Tibial nerve (tissue), 4 donors: Measurements from ENCODE around the gene TMEM151B. TPM values are rescaled to one million over a fixed set of nuclear protein-coding genes. Genes with fewer than 3 reads are reported as not detected.

ENCODE experiments used
- DNase-seq, 2 donors: peaks; one replicate each; pipeline ENCODE4 v3.0.0-alpha.2; 2019; ENCODE audit warnings: low spot score in 2 of 2
- H3K27ac ChIP-seq, 4 donors: fragments of 200-600 bp; sonication (generic) in 3 of 4; one replicate each; pipeline ENCODE4 v1.5.1; 2017 to 2019; ENCODE audit warnings: mild to moderate bottlenecking in 1 of 4
- H3K27me3 ChIP-seq, 2 donors: fragments of 200-600 bp; sonication (generic) in 1 of 2; one replicate each; pipeline versions ENCODE4 v1.5.1 to v1.6.0; 2017 to 2019
- H3K36me3 ChIP-seq, 3 donors: fragments of 200-600 bp; sonication (generic); one replicate each; pipeline ENCODE4 v1.5.1; 2018 to 2019
- H3K4me1 ChIP-seq, 4 donors: fragments of 200-600 bp; sonication (generic) in 3 of 4; one replicate each; pipeline ENCODE4 v1.5.1; 2017 to 2019
- H3K4me3 ChIP-seq, 4 donors: fragments of 200-600 bp; sonication (generic) in 3 of 4; one replicate each; pipeline ENCODE4 v1.5.1; 2017 to 2019; ENCODE audit warnings: mild to moderate bottlenecking in 1 of 4, moderate library complexity in 1 of 4
- H3K9me3 ChIP-seq, 4 donors: fragments of 200-600 bp; sonication (generic) in 3 of 4; one replicate each; pipeline ENCODE4 v1.5.1; 2017 to 2019
- EP300 ChIP-seq, 2 donors: sonication (generic); formaldehyde crosslinking; IDR thresholded peaks; one replicate each; pipeline ENCODE4 v1.6.1; 2017; ENCODE audit warnings: antibody characterized with exemption in 2 of 2, mild to moderate bottlenecking in 1 of 2
- POLR2A ChIP-seq, 2 donors: fragments of 450-650 bp; IDR thresholded peaks; one replicate each; pipeline ENCODE4 v1.6.1; 2017; ENCODE audit warnings: antibody characterized with exemption in 2 of 2, mild to moderate bottlenecking in 2 of 2, moderate library complexity in 2 of 2
- whole genome bisulfite sequencing, 2 donors: methylation state at CpG; one replicate each; pipeline ENCODE4 v1.1.5; 2018; 5-methylcytosine and 5-hydroxymethylcytosine counted together
- total RNA-seq, 4 donors: library from RNA; depleted of rRNA; stranded (reverse); fragments of >200 nt; gene quantifications; one replicate each; pipeline ENCODE4 v1.1.0, GENCODE V29; 2016
- TF ChIP-seq, protein P1 (sequence below), 5 experiments: fragments of 200-600 bp in 3 of 5; fragments of 450-650 bp in 2 of 5; sonication (generic) in 3 of 5; IDR thresholded peaks; one replicate each; pipeline ENCODE4 v1.5.1; 2016 to 2019; ENCODE audit warnings: antibody characterized with exemption in 5 of 5, mild to moderate bottlenecking in 3 of 5, moderate library complexity in 2 of 5

TMEM151B gene
- total RNA-seq, 4 donors from 2014 or later, result 0.42 TPM; not detected in 3

DNA sequence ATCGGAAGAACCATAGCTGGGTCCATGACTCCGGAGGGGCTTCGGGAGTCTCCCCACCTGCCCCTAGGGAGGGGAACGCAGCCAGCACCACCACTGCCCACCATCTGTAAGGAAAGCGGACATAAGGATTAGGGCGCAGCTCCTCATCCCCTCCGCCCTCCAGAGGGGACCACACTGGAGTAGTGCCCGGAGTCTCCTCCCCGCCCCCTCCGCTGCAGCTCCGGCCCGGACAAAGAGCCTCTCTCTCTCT is 13.6 kb upstream of the TMEM151B start:
- Histone ChIP-seq H3K9me3 (no peaks in the 10 kb centered on the region), H3K27me3 (no peaks in the 10 kb centered on the region), H3K4me1 (peaks cover 0 to 58% (median 15%) of the 10 kb centered on the region in 4 donors), H3K36me3 (peaks cover 0 to 62% (median 24%) of the 10 kb centered on the region in 3 donors), H3K4me3 (peak overlapping the region; percentile 62 to 98 (median 82)), H3K27ac (peak overlapping the region; percentile 88 to 99 (median 93))
- TF ChIP-seq POLR2A (IDR thresholded peaks at IDR 0.05), result no peak
- TF ChIP-seq, protein P1, sequence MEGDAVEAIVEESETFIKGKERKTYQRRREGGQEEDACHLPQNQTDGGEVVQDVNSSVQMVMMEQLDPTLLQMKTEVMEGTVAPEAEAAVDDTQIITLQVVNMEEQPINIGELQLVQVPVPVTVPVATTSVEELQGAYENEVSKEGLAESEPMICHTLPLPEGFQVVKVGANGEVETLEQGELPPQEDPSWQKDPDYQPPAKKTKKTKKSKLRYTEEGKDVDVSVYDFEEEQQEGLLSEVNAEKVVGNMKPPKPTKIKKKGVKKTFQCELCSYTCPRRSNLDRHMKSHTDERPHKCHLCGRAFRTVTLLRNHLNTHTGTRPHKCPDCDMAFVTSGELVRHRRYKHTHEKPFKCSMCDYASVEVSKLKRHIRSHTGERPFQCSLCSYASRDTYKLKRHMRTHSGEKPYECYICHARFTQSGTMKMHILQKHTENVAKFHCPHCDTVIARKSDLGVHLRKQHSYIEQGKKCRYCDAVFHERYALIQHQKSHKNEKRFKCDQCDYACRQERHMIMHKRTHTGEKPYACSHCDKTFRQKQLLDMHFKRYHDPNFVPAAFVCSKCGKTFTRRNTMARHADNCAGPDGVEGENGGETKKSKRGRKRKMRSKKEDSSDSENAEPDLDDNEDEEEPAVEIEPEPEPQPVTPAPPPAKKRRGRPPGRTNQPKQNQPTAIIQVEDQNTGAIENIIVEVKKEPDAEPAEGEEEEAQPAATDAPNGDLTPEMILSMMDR (IDR thresholded peaks at IDR 0.05), result no peak
- no peak for DNase-seq
- WGBS, 2 donors, result 1 to 2% methylated on average over 6 to 11 of the region's 12 CpGs

DNA sequence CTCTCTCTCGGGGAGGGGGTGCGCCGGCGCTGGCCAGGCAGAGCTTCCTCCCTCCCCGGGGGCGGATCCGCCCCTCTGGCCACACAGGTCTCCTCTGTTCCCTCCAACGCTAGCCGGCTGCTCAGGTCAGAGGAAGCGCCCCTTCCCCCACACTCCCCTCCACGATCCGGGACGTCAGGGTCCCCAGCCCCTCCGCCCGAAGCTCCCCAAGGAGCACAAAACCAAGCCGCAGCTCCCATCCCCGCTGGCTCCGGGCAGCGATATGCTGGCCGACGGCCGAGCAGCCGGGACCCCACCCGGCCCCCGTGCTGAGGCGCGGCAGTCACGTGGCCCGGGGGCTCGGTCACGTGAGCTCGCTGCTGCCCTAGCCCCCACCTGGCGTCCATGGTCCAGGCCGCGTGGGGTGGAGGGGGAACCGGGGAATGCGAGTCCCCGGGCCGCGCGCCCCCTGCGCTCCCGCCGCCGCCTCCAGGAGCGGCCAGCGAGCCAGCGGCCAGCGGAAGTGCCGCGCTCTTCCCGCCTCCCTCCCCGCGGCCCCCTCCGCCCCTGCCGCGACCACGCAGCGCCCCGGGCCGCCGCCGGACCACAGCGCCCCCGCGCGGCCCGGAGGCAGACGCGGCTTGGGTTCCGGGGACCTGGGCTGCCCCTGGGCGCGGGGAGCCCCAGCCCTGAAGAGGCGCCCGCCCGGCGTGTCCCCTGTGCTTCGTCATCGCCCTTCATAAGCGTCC is 13.1 kb upstream of the TMEM151B start, which contains the start of gene SLC35B2:
Gene SLC35B2 (minus strand): TSS at position 504 of the 728 bp plus-strand sequence. CDS start 118 bp downstream, at position 386.
- TF ChIP-seq POLR2A (IDR thresholded peaks at IDR 0.05) (peak; percentile 56 to 74), EP300 (IDR thresholded peaks at IDR 0.05) (peak; percentile 24 to 78)
- TF ChIP-seq, protein P1 (IDR thresholded peaks at IDR 0.05), result peak; percentile 81 to 95 (median 93)
- peak; percentile 42 to 54 for DNase-seq
- Histone ChIP-seq H3K4me1 (peaks cover 0 to 63% (median 18%) of the 10 kb centered on the region in 4 donors), H3K36me3 (peaks cover 0 to 57% (median 19%) of the 10 kb centered on the region in 3 donors), H3K27ac (peak within 1 kb of the TSS; percentile 88 to 99 (median 93)), H3K4me3 (peak within 1 kb of the TSS; percentile 62 to 98 (median 82)), H3K27me3 (no peaks in the 10 kb centered on the region), H3K9me3 (no peaks in the 10 kb centered on the region)
- WGBS, 2 donors, result 0 to 2% methylated on average over 10 to 67 of the region's 80 CpGs

DNA sequence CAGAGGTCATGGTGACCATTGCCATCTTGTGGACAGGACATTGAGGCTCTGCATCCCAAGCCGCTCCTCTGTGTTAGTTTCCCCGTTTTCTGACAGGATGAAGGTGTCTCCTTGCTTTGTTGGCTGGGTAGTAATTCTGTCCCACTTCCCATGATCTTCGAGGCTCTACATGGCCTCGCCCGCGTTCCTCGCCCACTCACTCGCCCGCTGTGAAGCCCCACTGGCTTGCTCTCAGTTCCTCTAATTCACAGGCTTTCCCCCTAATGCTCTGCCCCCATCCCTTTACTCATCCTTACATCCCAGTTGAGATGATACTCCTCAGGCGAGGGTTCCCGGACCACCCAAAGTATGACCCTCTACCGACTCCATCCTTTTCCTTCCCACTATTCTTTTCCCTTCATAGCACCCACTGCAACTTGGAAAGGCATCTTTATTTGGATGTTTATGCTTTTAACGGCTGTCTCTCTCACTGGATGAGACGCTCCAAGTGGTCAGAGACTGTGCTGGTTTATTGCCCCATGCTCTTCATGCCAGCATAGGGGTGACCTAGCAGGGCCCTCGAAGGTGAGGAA is 12.4 kb upstream of the TMEM151B start:
- Histone ChIP-seq H3K36me3 (peaks cover 0 to 51% (median 12%) of the 10 kb centered on the region in 3 donors), H3K9me3 (no peaks in the 10 kb centered on the region), H3K4me3 (peak overlapping the region; percentile 62 to 98 (median 82)), H3K27ac (peak overlapping the region; percentile 88 to 99 (median 93)), H3K27me3 (no peaks in the 10 kb centered on the region), H3K4me1 (peaks cover 0 to 64% (median 25%) of the 10 kb centered on the region in 4 donors)
- DNase-seq, result no peak
- WGBS, 2 donors, result 14 to 22% methylated on average over 15 of the region's 15 CpGs
- TF ChIP-seq EP300 (IDR thresholded peaks at IDR 0.05), result no peak
- no peak for TF ChIP-seq POLR2A (IDR thresholded peaks at IDR 0.05)
- TF ChIP-seq, protein P1 (IDR thresholded peaks at IDR 0.05), result peak in 1 of 5 experiments; percentile 37

DNA sequence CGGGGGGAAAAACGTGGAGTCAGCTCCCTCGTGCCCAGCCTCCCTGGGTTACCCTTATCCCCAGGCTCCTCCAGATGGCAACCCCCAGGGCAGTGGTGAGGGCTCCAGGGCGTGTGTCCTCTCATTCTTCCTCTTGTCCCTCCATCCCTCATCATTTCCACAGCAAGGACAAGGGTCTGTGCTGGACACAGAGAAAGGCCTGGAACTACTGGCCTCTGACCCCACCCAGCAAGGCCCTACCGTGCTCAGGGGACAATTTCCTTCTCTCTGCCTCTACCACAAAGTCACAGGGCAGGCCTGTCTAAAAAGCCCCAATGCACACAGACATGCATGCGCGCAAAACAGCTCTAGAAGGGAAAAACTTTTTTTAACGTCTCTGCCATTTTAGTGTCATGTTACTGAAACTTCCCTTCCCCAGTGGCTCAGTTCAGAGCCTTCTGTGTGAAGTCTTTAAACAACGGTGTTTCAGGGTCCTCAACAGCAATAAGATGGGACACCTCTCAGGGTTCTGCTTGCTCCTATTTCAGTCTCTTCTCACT is 11.9 kb upstream of the TMEM151B start:
- TF ChIP-seq, protein P1 (IDR thresholded peaks at IDR 0.05), result no peak
- TF ChIP-seq POLR2A (IDR thresholded peaks at IDR 0.05) (no peak), EP300 (IDR thresholded peaks at IDR 0.05) (no peak)
- H3K27ac ChIP-seq, result peak overlapping the region; percentile 88 to 99 (median 93)
- no peaks in the 10 kb centered on the region for H3K9me3 ChIP-seq
- H3K4me1 ChIP-seq, result peaks cover 0 to 64% (median 30%) of the 10 kb centered on the region in 4 donors
- no peak overlapping the region for H3K4me3 ChIP-seq
- 67 to 70% methylated on average over 9 of the region's 9 CpGs for WGBS, 2 donors
- no peaks in the 10 kb centered on the region for H3K27me3 ChIP-seq
- H3K36me3 ChIP-seq, result peaks cover 0 to 45% (median 7%) of the 10 kb centered on the region in 3 donors
- no peak for DNase-seq

DNA sequence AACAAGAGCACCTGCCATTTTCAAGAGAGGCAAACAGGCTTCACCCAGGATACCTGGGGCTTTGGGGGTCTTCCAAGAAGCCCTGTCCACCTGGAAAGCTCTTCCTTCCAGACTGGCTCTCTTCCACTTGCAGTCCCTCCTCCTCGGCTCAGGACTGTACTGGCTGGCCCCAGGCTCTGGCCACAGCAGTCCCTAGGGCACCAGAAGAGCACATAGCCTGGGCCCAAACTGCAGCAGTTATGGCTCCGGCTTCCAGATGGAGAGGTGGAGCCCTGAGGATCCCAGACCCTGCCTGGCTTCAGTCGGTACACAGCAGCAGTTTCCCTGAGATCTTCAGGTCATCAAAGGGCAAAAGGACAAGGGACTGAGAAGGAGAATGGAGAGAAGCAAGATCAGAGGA is 11.3 kb upstream of the TMEM151B start:
- DNase-seq, result no peak
- H3K36me3 ChIP-seq, result peaks cover 0 to 40% (median 3%) of the 10 kb centered on the region in 3 donors
- no peak overlapping the region for H3K4me3 ChIP-seq
- peaks cover 2 to 64% (median 36%) of the 10 kb centered on the region in 4 donors for H3K4me1 ChIP-seq
- TF ChIP-seq EP300 (IDR thresholded peaks at IDR 0.05), result no peak
- no peak for TF ChIP-seq POLR2A (IDR thresholded peaks at IDR 0.05)
- TF ChIP-seq, protein P1 (IDR thresholded peaks at IDR 0.05), result no peak
- H3K27ac ChIP-seq, result peak overlapping the region in 1 of 4 donors; percentile 90
- no peaks in the 10 kb centered on the region for H3K9me3 ChIP-seq
- 87 to 89% methylated on average over 3 of the region's 3 CpGs for WGBS, 2 donors
- H3K27me3 ChIP-seq, result no peaks in the 10 kb centered on the region
